GM18505 (cell line): Measurements from ENCODE around the gene CLEC4A.
"Not testable (repeated sequence)": the region's sequence is repeated elsewhere in the genome, so short reads cannot be mapped to it uniquely, and the experiment has no call there.

Source experiments
- ATAC-seq: cut with Tn5 transposase; IDR thresholded peaks from one replicate; pipeline ENCODE4 v1.9.1; 2021; ENCODE audit not compliant: unreplicated experiment
- POLR2A ChIP-seq: IDR thresholded peaks from 4 replicates; pipeline ENCODE4 v1.6.1; 2011; ENCODE audit warnings: borderline replicate concordance; ENCODE audit not compliant: insufficient read depth, insufficient read length; ENCODE audit errors: extremely low read depth

Gene CLEC4A

DNA sequence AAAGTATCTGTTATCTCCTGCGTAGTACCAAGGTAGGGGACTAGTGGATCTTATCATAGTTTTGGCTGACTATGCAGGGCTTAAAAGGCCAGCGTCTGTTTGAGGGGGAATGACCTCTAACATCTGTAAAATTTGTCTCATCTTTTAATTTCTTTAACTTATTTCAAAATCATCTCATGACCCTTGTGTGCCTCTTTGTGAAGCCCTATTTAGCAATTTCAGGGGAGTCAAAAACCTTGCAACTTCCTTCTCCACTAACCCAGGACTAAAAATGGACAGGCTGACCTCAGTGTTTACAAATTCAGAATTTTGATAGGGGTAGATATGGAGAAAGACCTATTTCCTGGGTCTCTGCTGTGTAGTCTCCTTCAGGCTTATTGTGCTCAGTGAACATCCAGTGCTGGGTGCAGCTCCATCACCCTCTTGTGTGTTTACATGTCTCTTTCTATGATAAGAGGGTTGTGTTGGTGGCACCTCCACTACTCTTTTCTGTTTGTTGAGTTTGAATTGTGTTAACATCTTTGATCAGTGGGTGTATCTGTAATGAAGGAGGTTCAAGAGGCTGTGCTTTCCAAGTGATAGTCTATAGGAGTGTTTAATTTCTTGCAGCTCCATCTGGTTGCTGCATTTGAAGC, 27.0 kb upstream of the CLEC4A start:
- ATAC-seq, result no peak
- TF ChIP-seq POLR2A, result no peak

DNA sequence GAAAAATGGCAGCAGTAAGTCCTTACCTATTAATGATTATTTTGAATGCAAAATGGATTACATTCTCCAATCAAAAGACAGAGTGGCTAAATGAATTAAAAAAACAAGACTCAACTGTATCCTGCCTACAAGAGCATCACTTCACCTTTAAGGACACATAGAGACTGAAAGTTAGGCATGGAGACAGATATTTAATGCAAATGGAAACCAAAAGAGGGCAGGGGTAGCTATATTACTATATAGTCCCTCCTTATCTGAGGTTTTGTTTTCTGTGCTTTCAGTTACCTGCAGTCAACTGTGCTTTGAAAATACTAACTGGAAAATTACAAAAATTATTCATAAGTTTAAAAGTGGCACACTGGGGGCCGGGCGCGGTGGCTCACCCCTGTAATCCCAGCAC, 24.2 kb upstream of the CLEC4A start:
- no peak for TF ChIP-seq POLR2A
- ATAC-seq, result no peak

DNA sequence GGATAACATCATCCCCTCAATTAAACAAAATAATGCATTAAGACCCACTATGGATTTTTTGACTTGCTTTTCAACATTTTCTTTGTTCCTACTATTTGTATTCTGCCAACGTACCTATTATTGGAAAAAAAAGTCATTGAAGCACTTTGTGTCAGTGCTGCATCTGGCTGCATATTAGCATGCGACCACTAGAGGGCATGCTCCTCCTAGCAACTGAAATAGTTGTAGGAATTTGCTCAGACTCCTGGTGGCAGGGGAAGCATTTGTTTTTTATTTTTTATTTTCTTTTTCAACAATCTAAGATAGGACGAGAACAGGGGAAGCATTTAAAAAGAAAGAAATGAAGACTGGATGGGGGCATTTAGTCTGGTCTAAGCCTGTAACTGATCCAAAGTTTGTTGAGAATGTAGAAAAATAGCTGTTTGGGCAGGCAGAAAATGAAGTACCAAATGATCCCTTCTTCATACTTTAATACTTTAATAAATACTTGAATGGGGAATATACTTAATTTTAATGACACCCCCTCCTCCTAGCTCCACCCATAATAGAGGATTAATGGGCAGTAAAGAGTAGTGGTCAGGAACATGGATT, 14.5 kb upstream of the CLEC4A start:
- ATAC-seq, result no peak
- no peak for TF ChIP-seq POLR2A

DNA sequence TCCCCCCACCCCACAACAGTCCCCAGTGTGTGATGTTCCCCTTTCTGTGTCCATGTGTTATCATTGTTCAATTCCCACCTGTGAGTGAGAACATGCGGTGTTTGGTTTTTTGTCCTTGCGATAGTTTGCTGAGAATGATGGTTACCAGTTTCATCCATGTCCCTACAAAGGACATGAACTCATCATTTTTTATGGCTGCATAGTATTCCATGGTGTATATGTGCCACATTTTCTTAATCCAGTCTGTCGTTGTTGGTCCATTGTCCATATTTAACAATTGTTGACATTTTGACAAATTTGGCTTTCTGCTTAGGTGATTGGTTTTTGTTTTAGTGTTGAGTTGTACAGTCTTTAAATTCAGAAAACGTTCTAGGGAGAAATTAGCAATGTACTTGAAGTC, 10.3 kb upstream of the CLEC4A start:
- not testable (repeated sequence) for ATAC-seq

DNA sequence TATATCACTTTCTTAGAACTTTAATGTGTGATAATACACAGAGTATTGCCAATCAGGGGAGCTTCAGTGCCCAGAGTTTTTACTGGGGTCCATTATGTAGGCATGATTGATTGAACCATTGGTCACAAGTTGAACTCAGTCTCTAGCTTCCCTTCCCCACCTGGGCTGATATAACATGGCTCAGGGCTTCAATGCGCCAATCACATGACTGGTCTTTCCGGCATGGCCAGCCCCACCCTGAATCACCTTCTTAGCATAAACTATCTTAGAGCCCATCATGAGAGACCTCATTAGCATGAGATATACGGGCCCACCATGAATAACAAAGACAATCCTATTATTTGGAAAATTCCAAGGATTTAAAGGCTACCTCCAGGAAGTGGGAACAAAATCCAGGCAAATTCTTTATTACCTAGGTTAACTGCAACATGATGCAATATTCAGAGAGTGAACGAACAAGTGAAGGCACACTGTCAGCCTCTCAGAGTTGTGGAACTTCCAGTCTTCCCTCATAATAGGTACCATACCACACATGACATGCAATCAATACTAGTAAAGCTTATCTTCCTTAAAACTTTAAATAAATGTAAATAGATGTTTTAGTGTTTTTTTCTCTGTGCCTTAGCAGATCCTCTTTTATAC, 3.2 kb upstream of the CLEC4A start:
- no peak for ATAC-seq
- no peak for TF ChIP-seq POLR2A

DNA sequence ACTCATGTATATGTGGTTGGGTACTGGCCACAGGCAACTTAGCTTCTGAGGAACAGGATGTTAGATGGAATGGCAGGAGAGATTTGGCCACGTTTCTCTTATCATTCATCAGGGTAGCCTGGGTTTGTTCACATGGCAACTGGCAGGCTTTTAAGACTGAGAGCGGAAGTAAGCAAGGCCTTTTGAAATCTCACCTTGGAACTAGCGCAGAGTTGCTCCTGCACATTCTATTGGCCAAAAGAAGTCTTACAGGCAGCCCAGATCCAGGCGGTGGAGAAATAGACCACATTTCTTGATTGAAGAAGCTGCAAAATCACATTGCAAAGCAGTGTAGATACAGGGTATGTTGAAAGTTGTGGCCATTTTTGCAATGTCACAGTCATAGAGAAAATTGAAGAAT, 3.7 kb downstream of the CLEC4A start:
- no peak for ATAC-seq
- no peak for TF ChIP-seq POLR2A

DNA sequence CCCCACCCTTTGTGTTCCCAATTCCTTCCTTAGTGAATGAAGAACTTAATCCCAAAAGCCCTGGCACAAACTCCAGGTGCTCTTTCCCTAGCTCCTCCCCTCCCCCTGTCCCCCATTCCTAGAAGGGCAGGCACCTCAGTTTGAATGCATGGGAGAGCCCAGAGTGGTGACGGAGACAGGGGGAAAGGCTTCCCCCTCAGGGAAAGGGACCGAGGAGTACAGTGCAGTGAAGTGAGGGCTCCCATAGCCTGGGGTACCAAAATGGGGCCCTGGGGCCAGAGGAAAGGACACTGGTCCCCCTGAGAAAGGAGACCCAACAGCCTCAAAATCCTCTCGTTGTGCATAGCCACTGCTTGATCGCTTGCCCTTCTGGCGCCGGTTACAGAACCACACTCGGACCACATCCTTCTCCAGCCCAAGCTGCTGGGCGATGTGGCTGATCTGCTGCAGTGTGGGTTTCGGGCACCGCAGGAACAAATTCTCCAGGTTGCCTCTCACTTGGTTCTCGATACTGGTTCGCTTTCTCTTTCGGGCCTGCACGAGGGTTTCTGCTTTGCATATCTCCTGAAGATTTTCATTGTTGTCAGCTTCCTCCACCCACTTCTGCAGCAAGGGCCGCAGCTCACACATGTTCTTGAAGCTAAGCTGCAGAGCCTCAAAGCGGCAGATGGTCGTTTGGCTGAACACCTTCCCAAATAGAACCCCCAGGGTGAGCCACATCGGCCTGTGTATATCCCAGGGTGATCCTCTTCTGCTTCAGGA, 10.4 kb downstream of the CLEC4A start:
- ATAC-seq, result not testable (repeated sequence)

DNA sequence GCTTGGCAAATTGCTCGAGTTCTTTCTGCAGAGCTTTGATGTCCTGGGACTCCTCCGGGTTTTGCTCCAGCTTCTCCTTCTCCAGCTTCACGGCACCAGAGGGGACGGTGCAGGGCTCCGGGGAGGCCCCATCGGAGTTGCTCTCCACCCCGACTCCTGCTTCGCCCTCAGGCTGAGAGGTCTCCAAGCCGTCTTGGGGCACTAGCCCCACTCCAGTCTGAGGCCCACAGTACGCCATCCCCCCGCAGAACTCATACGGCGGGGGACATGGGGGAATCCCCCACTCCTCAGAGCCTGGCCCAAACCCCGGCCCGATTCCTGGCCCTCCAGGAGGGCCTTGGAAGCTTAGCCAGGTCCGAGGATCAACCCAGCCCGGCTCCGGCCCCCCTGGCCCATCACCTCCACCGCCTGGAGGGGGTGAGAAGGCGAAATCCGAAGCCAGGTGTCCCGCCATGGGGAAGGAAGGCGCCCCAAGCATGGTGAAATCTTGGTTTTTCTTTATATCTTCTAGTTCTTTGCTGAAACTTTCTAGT, 11.0 kb downstream of the CLEC4A start:
- ATAC-seq, result not testable (repeated sequence)

DNA sequence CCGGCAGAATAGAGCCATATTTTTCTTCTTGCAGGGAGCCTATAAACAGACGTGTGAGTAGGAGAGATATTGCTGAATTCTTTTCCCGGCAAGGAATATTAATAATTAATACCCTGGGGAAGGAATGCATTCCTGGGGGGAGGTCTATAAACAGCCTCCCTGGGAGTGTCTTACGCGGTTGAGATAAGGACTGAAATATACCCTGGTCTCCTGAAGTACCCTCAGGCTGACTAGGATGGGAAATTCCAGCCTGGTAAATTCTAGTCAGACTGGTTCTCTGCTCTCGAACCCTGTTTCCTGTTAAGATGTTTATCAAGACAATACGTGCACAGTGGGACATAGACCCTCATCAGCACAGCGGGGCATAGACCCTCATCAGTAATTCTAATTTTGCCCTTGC, 18.2 kb downstream of the CLEC4A start:
- not testable (repeated sequence) for ATAC-seq

DNA sequence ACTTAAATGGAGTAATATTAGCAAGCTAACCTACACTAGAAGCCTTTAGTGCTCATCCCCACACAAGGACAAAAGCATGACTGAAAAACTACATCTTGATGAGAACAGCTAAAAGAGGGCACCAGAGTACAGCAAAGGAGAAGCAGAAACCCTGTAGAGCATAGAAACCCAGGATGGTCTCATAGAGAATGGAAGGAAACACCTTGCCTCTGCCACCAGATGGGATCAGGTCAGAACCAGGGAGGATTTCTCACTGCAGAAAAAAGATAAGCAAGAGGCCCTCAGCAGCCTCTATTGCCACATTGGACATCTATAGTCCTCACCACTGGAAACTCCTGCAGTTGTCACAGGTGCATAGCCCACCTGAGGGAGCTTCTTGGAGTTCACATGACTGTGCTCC, 19.8 kb downstream of the CLEC4A start:
- no peak for ATAC-seq
- no peak for TF ChIP-seq POLR2A

DNA sequence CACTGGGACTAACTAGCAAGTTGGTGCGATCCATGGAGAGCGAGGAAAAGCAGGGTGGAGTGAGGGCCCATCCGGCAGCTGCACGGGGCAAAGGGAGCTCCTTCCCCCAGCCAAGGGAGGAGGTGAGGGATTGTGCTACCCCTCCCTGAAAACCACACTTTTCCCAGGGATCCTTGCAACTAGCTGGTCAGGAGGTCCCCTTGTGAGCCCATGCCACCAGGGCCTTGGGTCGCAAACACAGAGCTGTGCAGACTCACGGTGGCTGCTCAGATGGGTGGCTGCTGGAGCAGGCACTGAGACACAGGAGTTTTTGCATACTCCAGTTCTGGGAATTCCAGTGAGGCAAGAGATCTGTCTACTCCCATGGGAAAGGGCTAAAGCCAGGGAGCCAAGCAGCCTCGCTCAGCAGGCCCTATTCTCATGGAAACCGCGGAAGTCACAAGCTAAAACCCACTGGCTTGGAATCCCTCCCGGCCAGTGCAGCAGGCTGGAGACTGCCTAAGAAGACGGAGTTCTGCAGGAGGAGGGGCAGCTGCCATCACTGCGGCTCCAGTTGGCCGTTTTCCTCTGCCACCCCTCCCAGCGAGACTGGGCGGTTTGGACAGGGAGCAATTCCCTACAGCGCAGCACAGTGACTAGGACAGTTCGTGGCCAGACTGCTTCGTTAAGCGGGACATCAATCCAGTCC, 22.5 kb downstream of the CLEC4A start:
- no peak for ATAC-seq
- TF ChIP-seq POLR2A, result no peak

DNA sequence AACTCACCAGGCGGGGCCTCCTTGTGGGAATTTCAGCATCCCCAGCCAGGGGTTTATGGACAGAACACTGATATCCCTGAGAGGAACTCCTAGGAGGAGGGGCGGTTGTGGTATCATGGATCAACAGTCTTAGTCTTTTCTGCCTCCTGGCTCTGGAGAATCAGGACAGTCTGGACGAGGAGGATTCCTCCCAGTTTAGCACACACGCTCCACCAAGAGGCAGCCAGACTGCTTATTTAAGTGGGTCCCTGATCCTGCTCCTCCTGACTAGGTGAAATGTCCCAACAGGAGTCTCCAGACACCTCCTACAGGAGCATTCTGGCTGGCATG, 23.0 kb downstream of the CLEC4A start:
- TF ChIP-seq POLR2A, result no peak
- no peak for ATAC-seq

DNA sequence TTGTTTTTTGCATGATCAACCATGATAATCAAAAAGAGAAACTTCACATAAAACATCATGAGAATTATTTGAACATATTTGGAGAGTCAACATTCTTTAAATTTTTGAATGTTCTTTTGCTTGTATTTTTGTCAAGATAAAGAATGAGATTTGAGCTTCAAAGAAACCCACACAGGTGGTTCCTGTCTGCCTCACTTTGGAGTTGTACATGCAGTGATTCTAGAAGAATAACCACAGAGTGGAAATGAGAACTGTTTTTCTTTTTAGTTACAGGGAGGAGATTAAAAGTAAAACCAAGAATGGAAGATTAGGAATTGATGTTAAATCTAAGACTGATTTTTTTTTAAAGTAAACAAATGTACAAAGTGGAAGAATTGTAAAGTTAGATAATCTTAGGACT, 31.1 kb downstream of the CLEC4A start:
- ATAC-seq, result no peak
- no peak for TF ChIP-seq POLR2A

DNA sequence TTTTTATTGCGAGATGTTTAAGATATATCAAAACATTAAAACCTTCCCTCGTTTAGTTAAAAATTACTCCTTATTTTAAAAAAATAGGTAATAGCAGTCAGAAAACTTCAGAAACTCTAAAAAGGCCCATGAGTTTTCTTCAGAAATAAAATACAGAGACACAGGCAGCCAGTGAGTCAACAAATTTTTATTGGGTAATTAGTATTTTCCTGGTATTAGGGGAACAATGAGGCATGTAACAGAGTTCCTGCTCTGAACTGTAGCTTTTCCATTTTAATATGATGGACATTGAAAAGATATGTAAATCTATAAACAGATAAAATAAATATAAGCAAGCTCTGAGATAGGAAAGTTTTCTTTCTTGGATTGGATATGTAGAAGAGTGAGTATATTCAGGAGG, 33.0 kb downstream of the CLEC4A start:
- no peak for TF ChIP-seq POLR2A
- ATAC-seq, result no peak
